ENCODE measurements around the gene ATP10B. TPM values are rescaled to one million over a fixed set of nuclear protein-coding genes. Genes with fewer than 3 reads are reported as not detected.

ATP10B gene
- total RNA-seq, 2 donors from 2014 or later = not detected

- ATAC-seq = peak; percentile 22 to 41
- Mint-ChIP-seq H3K36me3 (no peaks in the 10 kb centered on the region), H3K9me3 (no peaks in the 10 kb centered on the region), H3K27ac (no peak overlapping the region)
- peak in 1 of 2 donors; percentile 12 for DNase-seq (ENCODE audit: low spot score in 2 of 2)
Observed at GRCh38 chr5:160537940-160538339, 314.1 kb downstream of the ATP10B start.

- H3K36me3 Mint-ChIP-seq = no peaks in the 10 kb centered on the region
- no peaks in the 10 kb centered on the region for H3K9me3 Mint-ChIP-seq
- DNase-seq (ENCODE audit: low spot score in 2 of 2) = no peak
- H3K27ac Mint-ChIP-seq = peak overlapping the region in 1 of 2 donors; percentile 13
- ATAC-seq = no peak
Observed at GRCh38 chr5:160537116-160537515, 314.9 kb downstream of the ATP10B start.

- no peak for DNase-seq (ENCODE audit: low spot score in 2 of 2)
- Mint-ChIP-seq H3K36me3 (no peaks in the 10 kb centered on the region), H3K27ac (no peak overlapping the region), H3K9me3 (no peaks in the 10 kb centered on the region)
- ATAC-seq = no peak
Observed at GRCh38 chr5:160534914-160535313, 317.1 kb downstream of the ATP10B start.

- DNase-seq (ENCODE audit: low spot score in 2 of 2) (no peak), ATAC-seq (no peak)
- H3K36me3 Mint-ChIP-seq = no peaks in the 10 kb centered on the region
- H3K27ac Mint-ChIP-seq = no peak overlapping the region
- H3K9me3 Mint-ChIP-seq = peaks cover 0 to 5% of the 10 kb centered on the region in 2 donors
Observed at GRCh38 chr5:160534125-160534524, 317.9 kb downstream of the ATP10B start.

- peaks cover 0 to 5% of the 10 kb centered on the region in 2 donors for H3K9me3 Mint-ChIP-seq
- no peak for ATAC-seq
- H3K36me3 Mint-ChIP-seq = peaks cover 0 to 6% of the 10 kb centered on the region in 2 donors
- H3K27ac Mint-ChIP-seq = peak overlapping the region in 1 of 2 donors; percentile 32
- no peak for DNase-seq (ENCODE audit: low spot score in 2 of 2)
Observed at GRCh38 chr5:160525471-160526261, 326.3 kb downstream of the ATP10B start.

GRCh38 chr5:160524827-160525226, 327.2 kb downstream of the ATP10B start:
- peaks cover 0 to 5% of the 10 kb centered on the region in 2 donors for H3K9me3 Mint-ChIP-seq
- H3K36me3 Mint-ChIP-seq = peaks cover 0 to 6% of the 10 kb centered on the region in 2 donors
- ATAC-seq = no peak
- no peak for DNase-seq (ENCODE audit: low spot score in 2 of 2)
- no peak overlapping the region for H3K27ac Mint-ChIP-seq

- no peak overlapping the region for H3K27ac Mint-ChIP-seq
- H3K36me3 Mint-ChIP-seq = peaks cover 0 to 6% of the 10 kb centered on the region in 2 donors
- H3K9me3 Mint-ChIP-seq = no peaks in the 10 kb centered on the region
- DNase-seq (ENCODE audit: low spot score in 2 of 2) = no peak
- no peak for ATAC-seq
Observed at GRCh38 chr5:160523502-160524163, 328.4 kb downstream of the ATP10B start.

- DNase-seq (ENCODE audit: low spot score in 2 of 2) (no peak), ATAC-seq (no peak)
- Mint-ChIP-seq H3K36me3 (peaks cover 0 to 6% of the 10 kb centered on the region in 2 donors), H3K9me3 (no peaks in the 10 kb centered on the region), H3K27ac (no peak overlapping the region)
Observed at GRCh38 chr5:160521392-160521663, 330.7 kb downstream of the ATP10B start.

GRCh38 chr5:160520609-160521391, 331.2 kb downstream of the ATP10B start:
- H3K36me3 Mint-ChIP-seq = peaks cover 0 to 6% of the 10 kb centered on the region in 2 donors
- H3K9me3 Mint-ChIP-seq = no peaks in the 10 kb centered on the region
- no peak for DNase-seq (ENCODE audit: low spot score in 2 of 2)
- no peak for ATAC-seq
- no peak overlapping the region for H3K27ac Mint-ChIP-seq

- no peak overlapping the region for H3K27ac Mint-ChIP-seq
- no peaks in the 10 kb centered on the region for H3K9me3 Mint-ChIP-seq
- H3K36me3 Mint-ChIP-seq = no peaks in the 10 kb centered on the region
- DNase-seq (ENCODE audit: low spot score in 2 of 2) (no peak), ATAC-seq (no peak)
Observed at GRCh38 chr5:160516696-160517530, 335.1 kb downstream of the ATP10B start.

GRCh38 chr5:160514866-160515265, 337.1 kb downstream of the ATP10B start:
- H3K36me3 Mint-ChIP-seq = no peaks in the 10 kb centered on the region
- H3K9me3 Mint-ChIP-seq = no peaks in the 10 kb centered on the region
- ATAC-seq (no peak), DNase-seq (ENCODE audit: low spot score in 2 of 2) (no peak)
- H3K27ac Mint-ChIP-seq = no peak overlapping the region

- Mint-ChIP-seq H3K27ac (no peak overlapping the region), H3K36me3 (no peaks in the 10 kb centered on the region), H3K9me3 (no peaks in the 10 kb centered on the region)
- ATAC-seq (no peak), DNase-seq (ENCODE audit: low spot score in 2 of 2) (no peak)
Observed at GRCh38 chr5:160514191-160514590, 337.8 kb downstream of the ATP10B start.

- DNase-seq (ENCODE audit: low spot score in 2 of 2) (no peak), ATAC-seq (no peak)
- no peaks in the 10 kb centered on the region for H3K9me3 Mint-ChIP-seq
- no peak overlapping the region for H3K27ac Mint-ChIP-seq
- H3K36me3 Mint-ChIP-seq = no peaks in the 10 kb centered on the region
Observed at GRCh38 chr5:160513485-160513884, 338.5 kb downstream of the ATP10B start.
